Thyroid gland (tissue), 4 donors: ENCODE measurements around the gene C5orf63. TPM values are rescaled to one million over a fixed set of nuclear protein-coding genes. Genes with fewer than 3 reads are reported as not detected.

Experiments used
- DNase-seq, 2 donors: peaks; one replicate each; pipeline ENCODE4 v3.0.0-alpha.2; 2019
- H3K27ac ChIP-seq, 3 donors: fragments of 200-600 bp; sonication (generic); 1 replicate in 2 of 3; 2 replicates in 1 of 3; pipeline ENCODE4 v1.5.1; 2016 to 2019; ENCODE audit warnings: mild to moderate bottlenecking in 1 of 3, moderate library complexity in 1 of 3
- H3K27me3 ChIP-seq: fragments of 200-600 bp; sonication (generic); one replicate; pipeline ENCODE4 v1.5.1; 2019
- H3K36me3 ChIP-seq, 2 donors: fragments of 200-600 bp; sonication (generic); one replicate each; pipeline ENCODE4 v1.5.1; 2016 to 2019
- H3K4me1 ChIP-seq, 2 donors: fragments of 200-600 bp; sonication (generic); one replicate each; pipeline ENCODE4 v1.5.1; 2017 to 2019
- H3K4me3 ChIP-seq, 3 donors: fragments of 200-600 bp; sonication (generic); replicated peaks in 1 of 3; 1 replicate in 2 of 3; 2 replicates in 1 of 3; pipeline ENCODE4 v1.5.1; 2016; ENCODE audit warnings: mild to moderate bottlenecking in 1 of 3
- H3K9me3 ChIP-seq: fragments of 200-600 bp; sonication (generic); one replicate; pipeline ENCODE4 v1.5.1; 2017
- CTCF ChIP-seq, 6 experiments: fragments of 200-600 bp in 3 of 6; fragments of 450-650 bp in 3 of 6; sonication (generic) in 3 of 6; IDR thresholded peaks; one replicate each; pipeline ENCODE4 v1.5.1; 2016 to 2019; ENCODE audit warnings: antibody characterized with exemption in 6 of 6, mild to moderate bottlenecking in 2 of 6, inconsistent platforms in 1 of 6, moderate library complexity in 1 of 6
- POLR2A ChIP-seq, 2 donors: fragments of 450-650 bp; IDR thresholded peaks; one replicate each; pipeline ENCODE4 v1.6.1; 2017; ENCODE audit warnings: antibody characterized with exemption in 2 of 2, mild to moderate bottlenecking in 2 of 2, moderate library complexity in 1 of 2
- WGBS, 2 donors: methylation state at CpG; one replicate each; pipeline ENCODE4 v1.1.5; 2017; 5-methylcytosine and 5-hydroxymethylcytosine counted together
- intact Hi-C: fragments of 100-400 bp; cut with DNase I; formaldehyde crosslinking; loops from one replicate; pipeline ENCODE4 v1.15.1; 2023
- total RNA-seq, 4 donors: library from RNA; depleted of rRNA; stranded (reverse); fragments of >200 nt; gene quantifications; one replicate each; pipeline ENCODE4 v1.2.3, GENCODE V29; 2016

The C5orf63 gene
- total RNA-seq, 4 donors from 2014 or later = 4.3 to 13.7 (median 6.6) TPM

DNA sequence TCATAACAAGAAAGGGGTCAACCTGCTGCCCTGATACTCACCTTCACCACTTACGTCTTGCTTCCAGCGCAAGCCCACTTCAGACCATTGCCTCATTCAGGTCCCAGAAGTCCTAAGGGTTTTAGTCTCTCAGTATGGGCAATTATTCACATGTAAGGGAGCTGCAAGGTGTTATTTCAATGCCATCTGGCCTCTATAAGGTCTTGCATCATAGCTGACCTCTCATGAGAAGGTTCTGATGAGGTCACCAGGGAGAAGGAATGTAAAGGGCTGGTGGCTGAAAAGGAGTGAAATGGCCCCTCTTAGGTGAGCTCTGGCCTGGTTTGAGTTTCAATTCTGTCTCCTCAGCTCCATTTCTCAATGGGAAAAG lies 41.5 kb downstream of the C5orf63 start:
- Histone ChIP-seq H3K27me3 (no peaks in the 10 kb centered on the region), H3K27ac (no peak overlapping the region), H3K9me3 (no peaks in the 10 kb centered on the region), H3K36me3 (no peaks in the 10 kb centered on the region), H3K4me1 (peaks cover 7 to 21% of the 10 kb centered on the region in 2 donors), H3K4me3 (no peak overlapping the region)
- 77 to 100% methylated on average over 2 of the region's 2 CpGs for WGBS, 2 donors
- no peak for DNase-seq
- intact Hi-C loops = no loop called here
- TF ChIP-seq POLR2A (IDR thresholded peaks at IDR 0.05) (no peak), CTCF (IDR thresholded peaks at IDR 0.05) (no peak)

DNA sequence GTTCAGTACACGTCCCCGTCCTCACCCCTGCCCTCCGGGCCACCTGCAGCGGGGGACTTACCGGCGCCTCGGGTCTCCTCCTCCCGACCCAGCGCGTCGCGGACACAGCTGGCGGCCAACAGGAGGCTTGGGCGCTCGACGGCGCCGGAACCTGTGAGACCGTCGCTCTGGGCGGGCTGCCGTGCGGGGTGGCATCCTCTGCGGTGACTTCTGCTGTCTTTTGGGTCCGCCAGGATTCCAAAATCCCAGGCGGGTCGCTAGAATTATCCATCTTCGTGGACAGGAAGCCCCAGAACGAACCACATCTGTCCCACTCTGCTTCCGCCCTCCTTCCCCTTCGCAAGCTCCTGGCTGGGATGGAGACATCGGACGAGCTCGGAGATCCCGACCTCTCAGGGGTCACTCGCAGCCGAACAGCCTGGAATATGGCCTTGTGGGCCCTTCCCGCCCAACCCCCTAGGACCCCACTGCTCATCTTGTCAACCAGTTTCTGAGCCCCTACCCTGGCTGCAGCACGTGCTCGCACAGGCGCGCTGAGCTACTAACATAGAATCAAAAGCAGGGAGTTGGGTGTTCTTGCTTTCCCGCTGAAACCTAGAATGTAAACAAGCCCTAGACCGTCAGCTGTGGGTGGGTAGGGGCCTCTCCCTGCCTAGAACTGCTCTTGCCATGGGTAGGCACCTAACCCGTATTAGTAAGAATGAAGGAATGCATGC lies 42.0 kb downstream of the C5orf63 start:
- Histone ChIP-seq H3K27ac (peak overlapping the region in 2 of 3 donors; percentile 25 to 84), H3K9me3 (no peaks in the 10 kb centered on the region), H3K36me3 (no peaks in the 10 kb centered on the region), H3K4me3 (peak overlapping the region; percentile 37 to 61 (median 47)), H3K27me3 (no peaks in the 10 kb centered on the region), H3K4me1 (peaks cover 7 to 24% of the 10 kb centered on the region in 2 donors)
- peak in 1 of 2 donors; percentile 7 for DNase-seq
- no peak for TF ChIP-seq CTCF (IDR thresholded peaks at IDR 0.05)
- no peak for TF ChIP-seq POLR2A (IDR thresholded peaks at IDR 0.05)
- whole genome bisulfite sequencing, 2 donors = 26 to 33% methylated on average over 17 to 29 of the region's 45 CpGs
- intact Hi-C loops = no loop called here

GRCh38 chr5:127030259-127031146 lies 42.8 kb downstream of the C5orf63 start, which contains the start of gene MARCHF3:
TSS of gene MARCHF3 (minus strand) at chr5:127030558. CDS start at chr5:126918171, 112,387 bp downstream.
- TF ChIP-seq POLR2A (IDR thresholded peaks at IDR 0.05) (peak; percentile 42 to 96), CTCF (IDR thresholded peaks at IDR 0.05) (peak in 3 of 6 experiments; percentile 7 to 19 (median 11))
- intact Hi-C loops = no loop called here
- WGBS, 2 donors = 0 to 1% methylated on average over 1 to 14 of the region's 97 CpGs

GRCh38 chr5:127029581-127030258 lies 43.6 kb downstream of the C5orf63 start:
- TF ChIP-seq POLR2A (IDR thresholded peaks at IDR 0.05) (no peak), CTCF (IDR thresholded peaks at IDR 0.05) (peak in 4 of 6 experiments; percentile 23 to 43 (median 32))
- H3K27me3 ChIP-seq = no peaks in the 10 kb centered on the region
- intact Hi-C loops = no loop called here
- no peaks in the 10 kb centered on the region for H3K9me3 ChIP-seq
- H3K4me3 ChIP-seq = peak overlapping the region; percentile 22 to 84 (median 61)
- peaks cover 7 to 31% of the 10 kb centered on the region in 2 donors for H3K4me1 ChIP-seq
- no peaks in the 10 kb centered on the region for H3K36me3 ChIP-seq
- WGBS, 2 donors = 1 to 5% methylated on average over 11 to 37 of the region's 51 CpGs
- DNase-seq = peak; percentile 47 to 48
- H3K27ac ChIP-seq = peak overlapping the region; percentile 57 to 84 (median 76)

More at GRCh38 chr5:127030259-127031146, 42.8 kb downstream of the C5orf63 start, which contains the start of gene MARCHF3:
- Histone ChIP-seq H3K27ac (peak within 1 kb of the TSS; percentile 57 to 84 (median 76)), H3K36me3 (no peaks in the 10 kb centered on the region), H3K9me3 (no peaks in the 10 kb centered on the region), H3K4me3 (peak within 1 kb of the TSS; percentile 47 to 84 (median 61)), H3K4me1 (peaks cover 7 to 31% of the 10 kb centered on the region in 2 donors), H3K27me3 (no peaks in the 10 kb centered on the region)
- peak; percentile 95 for DNase-seq
